Measurements from ENCODE around the gene SNCB. TPM values are rescaled to one million over a fixed set of nuclear protein-coding genes. Genes with fewer than 3 reads are reported as not detected.
A peak's percentile ranks its signal among the peaks of the same experiment; 100 is the strongest.

The SNCB gene
- total and polyA plus RNA-seq, 4 experiments from 2014 or later: not detected

GRCh38 chr5:176624142-176624541 lies 6.2 kb downstream of the SNCB start:
- ChIA-PET CTCF (ENCODE audit: partially characterized antibody) (no interaction called here), POLR2A (ENCODE audit: partially characterized antibody) (no interaction called here)
- no peak for DNase-seq
- H3K36me3 ChIP-seq (ENCODE audit: insufficient read depth, low read length): no peaks in the 10 kb centered on the region
- peaks cover 31% of the 10 kb centered on the region for H3K27me3 ChIP-seq (ENCODE audit: insufficient read depth, low read length)
- intact Hi-C loops (cut with micrococcal nuclease): no loop called here
- Mint-ChIP-seq H3K27ac (no peak overlapping the region), H3K4me1 (peaks cover 7 to 12% (median 9%) of the 10 kb centered on the region in 4 donors), H3K4me3 (no peak overlapping the region), H3K36me3 (no peaks in the 10 kb centered on the region), H3K9me3 (peaks cover 0 to 3% (median 0%) of the 10 kb centered on the region in 8 donors), H3K27me3 (peaks cover 30 to 40% of the 10 kb centered on the region in 2 donors)
- H3K27ac ChIP-seq (ENCODE audit: low read depth, low read length): no peak overlapping the region
- peaks cover 16% of the 10 kb centered on the region for H3K4me1 ChIP-seq (ENCODE audit: insufficient read depth, low read length)
- no peak overlapping the region for H3K4me3 ChIP-seq (ENCODE audit: low read length in 2 of 2)
- H3K9me3 ChIP-seq (ENCODE audit: control insufficient read depth in 1 of 2, low read length in 2 of 2): no peaks in the 10 kb centered on the region

GRCh38 chr5:176621661-176622079 lies 8.7 kb downstream of the SNCB start:
- Mint-ChIP-seq H3K9me3 (peaks cover 0 to 3% (median 0%) of the 10 kb centered on the region in 8 donors), H3K4me1 (peaks cover 6 to 19% (median 13%) of the 10 kb centered on the region in 4 donors), H3K36me3 (no peaks in the 10 kb centered on the region), H3K4me3 (no peak overlapping the region), H3K27ac (peak overlapping the region in 1 of 7 donors; percentile 29), H3K27me3 (peaks cover 30 to 34% of the 10 kb centered on the region in 2 donors)
- Histone ChIP-seq H3K27ac (ENCODE audit: low read depth, low read length) (no peak overlapping the region), H3K9me3 (ENCODE audit: control insufficient read depth in 1 of 2, low read length in 2 of 2) (no peaks in the 10 kb centered on the region), H3K4me3 (ENCODE audit: low read length in 2 of 2) (no peak overlapping the region), H3K36me3 (ENCODE audit: insufficient read depth, low read length) (no peaks in the 10 kb centered on the region), H3K27me3 (ENCODE audit: insufficient read depth, low read length) (peaks cover 35% of the 10 kb centered on the region), H3K4me1 (ENCODE audit: insufficient read depth, low read length) (peaks cover 23% of the 10 kb centered on the region)
- ChIA-PET POLR2A (ENCODE audit: partially characterized antibody) (interaction anchor here (0.6 to 1.0 kb wide), 2 partner anchors 14 to 25 kb away, joined by 3 to 4 read pairs; no protein-coding TSS in a partner anchor), CTCF (ENCODE audit: partially characterized antibody) (interaction anchor here (0.6 to 0.9 kb wide), 2 partner anchors 39 to 1064 kb away, joined by 3 read pairs; no protein-coding TSS in a partner anchor)
- intact Hi-C loops (cut with micrococcal nuclease): no loop called here
- DNase-seq: no peak

- no peaks in the 10 kb centered on the region for H3K36me3 Mint-ChIP-seq
Observed at GRCh38 chr5:176620333-176620981, 9.9 kb downstream of the SNCB start.

GRCh38 chr5:176619569-176620332 lies 10.6 kb downstream of the SNCB start:
- H3K27me3 ChIP-seq (ENCODE audit: insufficient read depth, low read length): peaks cover 35% of the 10 kb centered on the region

More at GRCh38 chr5:176620333-176620981, 9.9 kb downstream of the SNCB start:
- POLR2A ChIA-PET (ENCODE audit: partially characterized antibody): no interaction called here
- no peak for DNase-seq
- H3K27ac ChIP-seq (ENCODE audit: low read depth, low read length): no peak overlapping the region
- H3K9me3 Mint-ChIP-seq: peaks cover 0 to 3% (median 0%) of the 10 kb centered on the region in 8 donors
- H3K36me3 ChIP-seq (ENCODE audit: insufficient read depth, low read length): no peaks in the 10 kb centered on the region
- peaks cover 23% of the 10 kb centered on the region for H3K4me1 ChIP-seq (ENCODE audit: insufficient read depth, low read length)
- H3K4me1 Mint-ChIP-seq: peaks cover 6 to 19% (median 13%) of the 10 kb centered on the region in 4 donors
- no peaks in the 10 kb centered on the region for H3K9me3 ChIP-seq (ENCODE audit: control insufficient read depth in 1 of 2, low read length in 2 of 2)
- CTCF ChIA-PET (ENCODE audit: partially characterized antibody): interaction anchor here (0.7 kb wide), 1 partner anchor 811 kb away, joined by 3 read pairs; no protein-coding TSS in a partner anchor
- no peak overlapping the region for H3K27ac Mint-ChIP-seq
- H3K4me3 Mint-ChIP-seq: peak overlapping the region; percentile 63 to 87 (median 72)
- H3K27me3 Mint-ChIP-seq: peaks cover 32 to 45% of the 10 kb centered on the region in 2 donors
- H3K27me3 ChIP-seq (ENCODE audit: insufficient read depth, low read length): peaks cover 35% of the 10 kb centered on the region
- intact Hi-C loops (cut with micrococcal nuclease): no loop called here
- H3K4me3 ChIP-seq (ENCODE audit: low read length in 2 of 2): no peak overlapping the region

GRCh38 chr5:176619203-176619568 lies 11.1 kb downstream of the SNCB start:
- intact Hi-C loops (cut with micrococcal nuclease): no loop called here
- Mint-ChIP-seq H3K27me3 (peaks cover 33 to 51% of the 10 kb centered on the region in 2 donors), H3K4me1 (peaks cover 6 to 19% (median 13%) of the 10 kb centered on the region in 4 donors), H3K4me3 (peak overlapping the region in 7 of 8 donors; percentile 32 to 75 (median 56)), H3K9me3 (peaks cover 0 to 3% (median 0%) of the 10 kb centered on the region in 8 donors), H3K36me3 (no peaks in the 10 kb centered on the region), H3K27ac (no peak overlapping the region)
- DNase-seq: peak; percentile 63 to 77 (median 70)
- H3K27me3 ChIP-seq (ENCODE audit: insufficient read depth, low read length): peaks cover 35% of the 10 kb centered on the region
- no peaks in the 10 kb centered on the region for H3K9me3 ChIP-seq (ENCODE audit: control insufficient read depth in 1 of 2, low read length in 2 of 2)
- no peak overlapping the region for H3K4me3 ChIP-seq (ENCODE audit: low read length in 2 of 2)
- no peak overlapping the region for H3K27ac ChIP-seq (ENCODE audit: low read depth, low read length)
- ChIA-PET CTCF (ENCODE audit: partially characterized antibody) (no interaction called here), POLR2A (ENCODE audit: partially characterized antibody) (no interaction called here)
- peaks cover 23% of the 10 kb centered on the region for H3K4me1 ChIP-seq (ENCODE audit: insufficient read depth, low read length)
- H3K36me3 ChIP-seq (ENCODE audit: insufficient read depth, low read length): no peaks in the 10 kb centered on the region

More at GRCh38 chr5:176619569-176620332, 10.6 kb downstream of the SNCB start:
- no peak overlapping the region for H3K27ac Mint-ChIP-seq
- Histone ChIP-seq H3K27ac (ENCODE audit: low read depth, low read length) (no peak overlapping the region), H3K36me3 (ENCODE audit: insufficient read depth, low read length) (no peaks in the 10 kb centered on the region), H3K9me3 (ENCODE audit: control insufficient read depth in 1 of 2, low read length in 2 of 2) (no peaks in the 10 kb centered on the region), H3K4me3 (ENCODE audit: low read length in 2 of 2) (no peak overlapping the region), H3K4me1 (ENCODE audit: insufficient read depth, low read length) (peaks cover 23% of the 10 kb centered on the region)
- peaks cover 34 to 49% of the 10 kb centered on the region in 2 donors for H3K27me3 Mint-ChIP-seq
- no peaks in the 10 kb centered on the region for H3K36me3 Mint-ChIP-seq
- peaks cover 6 to 19% (median 13%) of the 10 kb centered on the region in 4 donors for H3K4me1 Mint-ChIP-seq
- ChIA-PET POLR2A (ENCODE audit: partially characterized antibody) (no interaction called here), CTCF (ENCODE audit: partially characterized antibody) (interaction anchor here (0.7 kb wide), 1 partner anchor 811 kb away, joined by 3 read pairs; no protein-coding TSS in a partner anchor)
- H3K4me3 Mint-ChIP-seq: peak overlapping the region in 7 of 8 donors; percentile 65 to 87 (median 75)
- no peak for DNase-seq
- intact Hi-C loops (cut with micrococcal nuclease): no loop called here
- H3K9me3 Mint-ChIP-seq: peaks cover 0 to 3% (median 0%) of the 10 kb centered on the region in 8 donors

GRCh38 chr5:176618783-176619182 lies 11.6 kb downstream of the SNCB start:
- H3K9me3 Mint-ChIP-seq: peaks cover 0 to 3% (median 0%) of the 10 kb centered on the region in 8 donors
- Histone ChIP-seq H3K9me3 (ENCODE audit: control insufficient read depth in 1 of 2, low read length in 2 of 2) (no peaks in the 10 kb centered on the region), H3K4me1 (ENCODE audit: insufficient read depth, low read length) (peaks cover 23% of the 10 kb centered on the region), H3K4me3 (ENCODE audit: low read length in 2 of 2) (no peak overlapping the region), H3K27ac (ENCODE audit: low read depth, low read length) (no peak overlapping the region), H3K27me3 (ENCODE audit: insufficient read depth, low read length) (peaks cover 35% of the 10 kb centered on the region), H3K36me3 (ENCODE audit: insufficient read depth, low read length) (no peaks in the 10 kb centered on the region)
- H3K27me3 Mint-ChIP-seq: peaks cover 34 to 54% of the 10 kb centered on the region in 2 donors
- peak overlapping the region in 7 of 8 donors; percentile 23 to 75 (median 56) for H3K4me3 Mint-ChIP-seq
- H3K27ac Mint-ChIP-seq: no peak overlapping the region
- H3K36me3 Mint-ChIP-seq: no peaks in the 10 kb centered on the region
- POLR2A ChIA-PET (ENCODE audit: partially characterized antibody): no interaction called here
- CTCF ChIA-PET (ENCODE audit: partially characterized antibody): no interaction called here
- intact Hi-C loops (cut with micrococcal nuclease): no loop called here
- peaks cover 6 to 19% (median 13%) of the 10 kb centered on the region in 4 donors for H3K4me1 Mint-ChIP-seq
- no peak for DNase-seq

GRCh38 chr5:176616511-176616910 lies 13.8 kb downstream of the SNCB start:
- DNase-seq: no peak
- Mint-ChIP-seq H3K27ac (no peak overlapping the region), H3K4me3 (no peak overlapping the region), H3K4me1 (peaks cover 6 to 24% (median 15%) of the 10 kb centered on the region in 4 donors), H3K36me3 (no peaks in the 10 kb centered on the region), H3K27me3 (peaks cover 39 to 63% of the 10 kb centered on the region in 2 donors), H3K9me3 (peaks cover 0 to 3% (median 0%) of the 10 kb centered on the region in 8 donors)
- H3K4me3 ChIP-seq (ENCODE audit: low read length in 2 of 2): no peak overlapping the region
- ChIA-PET POLR2A (ENCODE audit: partially characterized antibody) (no interaction called here), CTCF (ENCODE audit: partially characterized antibody) (interaction anchor here (1.7 kb wide), 1 partner anchor 44 kb away, joined by 3 read pairs; no protein-coding TSS in a partner anchor)
- peaks cover 23% of the 10 kb centered on the region for H3K4me1 ChIP-seq (ENCODE audit: insufficient read depth, low read length)
- no peak overlapping the region for H3K27ac ChIP-seq (ENCODE audit: low read depth, low read length)
- no peaks in the 10 kb centered on the region for H3K9me3 ChIP-seq (ENCODE audit: control insufficient read depth in 1 of 2, low read length in 2 of 2)
- no peaks in the 10 kb centered on the region for H3K36me3 ChIP-seq (ENCODE audit: insufficient read depth, low read length)
- H3K27me3 ChIP-seq (ENCODE audit: insufficient read depth, low read length): peaks cover 35% of the 10 kb centered on the region
- intact Hi-C loops (cut with micrococcal nuclease): no loop called here
